Measurements from ENCODE around the gene GCSH. TPM values are rescaled to one million over a fixed set of nuclear protein-coding genes. Genes with fewer than 3 reads are reported as not detected.

Gene GCSH
- total RNA-seq, 4 donors from 2014 or later: 26.7 to 45.9 (median 29.7) TPM

DNA sequence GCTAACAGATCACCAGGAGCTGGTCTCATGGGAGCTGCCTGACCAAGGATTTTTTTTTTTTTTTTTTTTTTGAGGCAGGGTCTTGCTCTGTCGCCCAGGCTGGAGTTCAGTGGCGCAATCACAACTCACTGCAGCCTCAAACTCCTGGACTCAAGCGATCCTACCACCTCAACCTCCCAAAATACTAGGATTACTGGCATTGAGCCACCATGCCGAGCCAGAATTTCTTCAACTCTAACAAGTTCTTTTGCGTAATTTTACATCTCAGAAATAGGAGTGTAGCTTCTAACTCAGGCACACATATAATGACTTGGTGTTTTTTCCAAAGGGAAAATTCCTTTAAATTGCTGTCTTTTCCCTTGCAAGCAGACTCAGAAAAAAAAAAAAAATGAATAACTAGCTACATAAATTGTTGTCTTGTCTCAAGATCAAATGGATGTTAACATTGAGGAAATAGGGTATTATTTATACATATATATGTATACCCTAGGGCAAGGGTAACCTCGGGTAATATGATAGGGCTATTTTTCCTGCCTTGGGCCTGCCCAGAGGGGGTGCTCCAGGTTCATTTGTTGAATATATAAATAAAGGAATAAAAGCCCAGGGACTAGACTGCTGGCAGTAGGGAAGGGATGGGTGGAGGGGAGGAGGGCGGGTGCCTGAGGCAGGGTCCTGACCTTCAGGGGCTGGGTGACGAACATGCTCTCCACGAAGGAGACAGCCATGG lies 42.8 kb upstream of the GCSH start:
- Histone ChIP-seq H3K27me3 (no peaks in the 10 kb centered on the region), H3K36me3 (no peaks in the 10 kb centered on the region), H3K4me1 (peaks cover 0 to 19% (median 0%) of the 10 kb centered on the region in 4 donors), H3K4me3 (no peak overlapping the region), H3K27ac (no peak overlapping the region), H3K9me3 (no peaks in the 10 kb centered on the region)
- DNase-seq (ENCODE audit: low spot score in 2 of 2): peak in 1 of 2 donors; percentile 13
- 76 to 78% methylated on average over 9 of the region's 9 CpGs for WGBS, 2 donors
- TF ChIP-seq, protein P1, sequence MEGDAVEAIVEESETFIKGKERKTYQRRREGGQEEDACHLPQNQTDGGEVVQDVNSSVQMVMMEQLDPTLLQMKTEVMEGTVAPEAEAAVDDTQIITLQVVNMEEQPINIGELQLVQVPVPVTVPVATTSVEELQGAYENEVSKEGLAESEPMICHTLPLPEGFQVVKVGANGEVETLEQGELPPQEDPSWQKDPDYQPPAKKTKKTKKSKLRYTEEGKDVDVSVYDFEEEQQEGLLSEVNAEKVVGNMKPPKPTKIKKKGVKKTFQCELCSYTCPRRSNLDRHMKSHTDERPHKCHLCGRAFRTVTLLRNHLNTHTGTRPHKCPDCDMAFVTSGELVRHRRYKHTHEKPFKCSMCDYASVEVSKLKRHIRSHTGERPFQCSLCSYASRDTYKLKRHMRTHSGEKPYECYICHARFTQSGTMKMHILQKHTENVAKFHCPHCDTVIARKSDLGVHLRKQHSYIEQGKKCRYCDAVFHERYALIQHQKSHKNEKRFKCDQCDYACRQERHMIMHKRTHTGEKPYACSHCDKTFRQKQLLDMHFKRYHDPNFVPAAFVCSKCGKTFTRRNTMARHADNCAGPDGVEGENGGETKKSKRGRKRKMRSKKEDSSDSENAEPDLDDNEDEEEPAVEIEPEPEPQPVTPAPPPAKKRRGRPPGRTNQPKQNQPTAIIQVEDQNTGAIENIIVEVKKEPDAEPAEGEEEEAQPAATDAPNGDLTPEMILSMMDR (IDR thresholded peaks at IDR 0.05): no peak
- TF ChIP-seq EP300 (IDR thresholded peaks at IDR 0.05): no peak
- no peak for TF ChIP-seq POLR2A (IDR thresholded peaks at IDR 0.05)

GRCh38 chr16:81137754-81138153 lies 41.6 kb upstream of the GCSH start:
- Histone ChIP-seq H3K4me3 (no peak overlapping the region), H3K9me3 (no peaks in the 10 kb centered on the region), H3K36me3 (no peaks in the 10 kb centered on the region), H3K27me3 (no peaks in the 10 kb centered on the region), H3K27ac (peak overlapping the region in 1 of 4 donors; percentile 25), H3K4me1 (peaks cover 0 to 19% (median 0%) of the 10 kb centered on the region in 4 donors)
- WGBS, 2 donors: 77 to 82% methylated on average over 9 of the region's 9 CpGs
- DNase-seq (ENCODE audit: low spot score in 2 of 2): no peak
- TF ChIP-seq, protein P1 (IDR thresholded peaks at IDR 0.05): no peak
- no peak for TF ChIP-seq EP300 (IDR thresholded peaks at IDR 0.05)
- no peak for TF ChIP-seq POLR2A (IDR thresholded peaks at IDR 0.05)

DNA sequence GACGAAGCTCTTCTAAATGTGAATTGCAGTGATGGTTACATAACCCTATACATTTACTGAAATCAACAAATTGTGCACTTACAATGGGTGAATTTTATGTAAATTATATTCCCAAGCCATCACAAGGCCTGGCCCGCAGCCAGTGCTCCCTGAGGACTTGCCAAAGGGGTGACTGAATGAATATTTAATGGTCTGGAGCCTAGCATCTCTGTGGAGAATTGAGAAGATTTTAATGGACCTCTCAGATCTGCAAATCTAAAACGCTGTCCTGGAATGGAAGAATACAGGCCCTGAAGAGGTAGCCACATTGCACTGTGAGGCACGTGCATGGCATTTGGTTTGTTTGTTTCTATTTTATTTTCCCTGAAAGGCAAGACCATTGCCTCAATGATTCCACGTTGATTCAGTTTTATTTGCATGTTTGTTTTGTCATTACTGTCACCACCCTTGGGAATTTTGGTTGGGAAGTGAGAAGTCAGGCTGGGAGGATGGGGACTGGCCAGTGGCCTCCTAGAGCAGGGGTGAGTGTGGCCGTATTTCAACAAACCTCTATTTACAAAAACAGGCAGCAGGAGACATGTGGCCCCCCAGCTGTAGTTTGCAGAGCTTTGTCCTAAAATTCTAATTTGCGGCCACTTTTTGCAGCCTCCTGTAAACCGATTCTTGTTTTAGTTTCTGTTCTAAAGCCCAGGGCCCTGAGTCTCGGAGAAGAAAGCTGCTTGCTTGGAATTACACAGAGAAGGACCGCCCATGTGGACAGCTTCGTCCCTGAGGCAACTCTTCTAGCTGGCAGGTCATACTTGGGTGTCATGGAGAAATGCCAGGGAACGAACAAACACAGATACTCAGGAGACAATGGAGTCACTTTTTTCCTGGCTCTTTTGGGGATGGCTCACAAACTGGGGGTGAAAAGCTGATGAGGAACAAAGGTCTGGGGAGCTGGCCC lies 40.5 kb upstream of the GCSH start:
- no peaks in the 10 kb centered on the region for H3K9me3 ChIP-seq
- 24 to 34% methylated on average over 12 of the region's 12 CpGs for WGBS, 2 donors
- no peaks in the 10 kb centered on the region for H3K27me3 ChIP-seq
- TF ChIP-seq, protein P1 (IDR thresholded peaks at IDR 0.05): no peak
- TF ChIP-seq EP300 (IDR thresholded peaks at IDR 0.05): peak in 1 of 2 donors; percentile 24
- no peak for TF ChIP-seq POLR2A (IDR thresholded peaks at IDR 0.05)
- DNase-seq (ENCODE audit: low spot score in 2 of 2): peak; percentile 19 to 55
- H3K4me3 ChIP-seq: peak overlapping the region in 1 of 4 donors; percentile 16
- H3K4me1 ChIP-seq: peaks cover 0 to 19% (median 0%) of the 10 kb centered on the region in 4 donors
- H3K27ac ChIP-seq: peak overlapping the region in 3 of 4 donors; percentile 9 to 58 (median 25)
- no peaks in the 10 kb centered on the region for H3K36me3 ChIP-seq

DNA sequence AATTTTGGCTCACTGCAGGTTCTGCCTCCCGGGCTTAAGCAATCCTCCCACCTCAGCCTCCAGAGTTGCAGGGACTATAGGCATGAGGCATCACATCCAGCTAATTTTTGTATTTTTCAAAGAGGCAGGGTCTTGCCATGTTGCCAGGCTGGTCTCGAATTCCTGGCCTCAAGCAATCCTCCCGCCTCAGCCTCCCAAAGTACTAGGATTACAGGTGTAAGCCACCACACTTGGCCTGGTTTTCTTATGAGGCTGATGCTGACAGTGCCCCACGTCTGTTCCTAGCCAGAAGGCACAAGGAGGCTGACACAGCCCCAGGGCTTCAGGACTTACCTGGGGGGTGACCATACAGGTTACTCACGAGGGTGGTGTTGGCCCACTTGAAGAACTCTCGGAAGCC lies 33.9 kb upstream of the GCSH start:
- Histone ChIP-seq H3K27me3 (no peaks in the 10 kb centered on the region), H3K9me3 (no peaks in the 10 kb centered on the region), H3K4me1 (no peaks in the 10 kb centered on the region), H3K4me3 (no peak overlapping the region), H3K36me3 (no peaks in the 10 kb centered on the region), H3K27ac (no peak overlapping the region)
- TF ChIP-seq, protein P1 (IDR thresholded peaks at IDR 0.05): no peak
- no peak for TF ChIP-seq EP300 (IDR thresholded peaks at IDR 0.05)
- TF ChIP-seq POLR2A (IDR thresholded peaks at IDR 0.05): no peak
- no peak for DNase-seq (ENCODE audit: low spot score in 2 of 2)
- WGBS, 2 donors: 94% methylated on average over 5 to 6 of the region's 6 CpGs

All from tibial nerve (tissue), 4 donors.